HG02678 (cell line): ENCODE results near the gene PTPRM.

Source experiments
- ATAC-seq: cut with Tn5 transposase; IDR thresholded peaks from one replicate; pipeline ENCODE4 v1.9.1; 2021; ENCODE audit warnings: mild to moderate bottlenecking, moderate library complexity; ENCODE audit not compliant: unreplicated experiment

Gene PTPRM

DNA sequence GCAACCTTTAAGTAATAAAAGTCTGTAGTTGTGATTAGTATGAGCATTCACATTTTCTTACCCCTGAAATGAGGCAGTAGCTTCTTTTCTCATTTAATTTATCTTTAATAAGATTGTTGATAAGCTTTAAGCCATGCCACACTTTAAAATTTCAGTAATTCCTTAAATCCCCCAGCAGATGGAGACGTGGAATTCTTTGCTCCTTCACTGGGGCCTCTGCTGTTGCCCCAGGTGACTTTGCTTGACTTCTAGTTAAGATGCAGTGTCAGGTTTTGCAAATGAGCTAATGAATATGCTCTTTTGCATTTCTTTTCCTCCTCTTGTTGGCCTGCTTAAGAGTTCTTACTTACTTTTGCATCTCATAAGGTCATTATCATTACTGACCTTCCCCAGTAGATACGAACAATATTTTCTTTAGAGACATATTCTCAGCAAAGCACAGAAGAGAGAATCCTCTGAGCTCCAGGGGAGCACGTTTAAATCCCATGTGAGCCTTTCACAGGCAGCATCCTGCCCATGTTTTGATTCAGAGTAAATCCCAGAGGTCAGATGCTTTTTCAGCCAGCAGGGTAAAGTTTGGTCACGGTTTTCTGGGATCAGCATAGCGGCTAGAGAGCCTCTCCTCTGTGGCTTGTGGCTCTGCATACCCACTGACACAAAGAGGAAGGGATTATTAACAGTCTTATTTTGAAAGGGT, 222.9 kb downstream of the PTPRM start:
- no peak for ATAC-seq

DNA sequence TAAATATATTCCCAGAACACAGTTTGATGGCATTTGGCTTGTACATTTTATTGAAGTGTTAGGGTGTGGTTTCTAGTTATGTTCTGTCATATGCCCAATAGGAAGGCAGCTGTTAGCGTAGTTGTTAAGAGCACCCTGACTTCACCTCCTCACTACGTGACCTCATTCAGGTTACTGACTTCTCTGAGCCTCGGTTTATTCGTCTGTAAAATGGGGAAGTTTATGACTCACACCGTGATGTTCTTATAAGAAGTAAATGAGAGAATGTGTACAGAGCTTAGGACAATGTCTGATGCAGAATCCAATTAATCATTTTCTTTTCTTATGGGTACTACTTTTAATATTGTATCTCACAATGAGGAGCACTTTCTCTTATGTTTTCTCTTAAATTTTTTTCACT, 226.0 kb downstream of the PTPRM start:
- no peak for ATAC-seq

GRCh38 chr18:7803956-7804469, 236.9 kb downstream of the PTPRM start:
- ATAC-seq: no peak

GRCh38 chr18:7805096-7805495, 238.0 kb downstream of the PTPRM start:
- ATAC-seq: no peak

DNA sequence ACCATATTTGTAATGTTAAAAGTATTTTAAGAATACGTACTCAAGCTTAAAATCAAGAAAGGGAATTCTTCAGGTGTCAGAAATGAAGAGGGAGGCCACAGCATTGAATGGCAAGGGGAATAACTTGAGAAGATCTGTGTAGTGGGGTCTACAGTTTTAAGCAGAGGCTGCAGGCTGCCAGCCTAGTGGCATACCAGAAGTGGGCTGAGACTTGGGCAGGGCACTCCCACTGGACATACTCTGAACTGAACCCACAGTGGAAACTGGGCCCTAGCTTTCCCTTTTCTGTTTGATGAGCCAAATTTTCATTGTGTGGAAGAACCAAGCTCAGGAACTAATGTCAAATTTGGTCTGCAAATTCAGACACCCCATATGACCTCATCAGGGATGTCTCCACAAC, 238.8 kb downstream of the PTPRM start:
- no peak for ATAC-seq

DNA sequence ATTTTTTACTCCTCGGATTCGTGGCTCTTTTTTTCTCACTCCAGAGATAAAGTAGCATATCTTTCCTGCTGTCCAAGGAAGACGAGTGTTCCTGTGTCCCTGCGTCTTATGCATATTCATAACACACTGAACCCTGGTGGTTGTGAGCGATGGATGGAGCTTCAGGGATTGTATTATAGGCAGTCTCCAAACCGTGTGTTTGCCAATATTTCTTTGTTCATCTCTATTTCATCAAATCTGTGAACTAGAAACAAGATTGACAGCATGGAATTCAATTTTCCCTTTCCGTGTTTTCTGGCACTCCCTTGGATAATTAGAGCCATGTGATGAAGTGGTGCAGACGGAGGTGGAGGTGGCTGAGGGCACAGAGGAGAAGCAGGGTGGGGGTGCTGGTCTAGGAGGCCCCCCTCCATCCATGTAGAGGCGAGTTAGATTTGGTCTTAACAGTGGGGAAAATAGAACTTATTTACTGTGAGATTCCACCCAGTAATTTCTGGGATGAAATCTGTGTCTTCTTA, 240.9 kb downstream of the PTPRM start:
- no peak for ATAC-seq

DNA sequence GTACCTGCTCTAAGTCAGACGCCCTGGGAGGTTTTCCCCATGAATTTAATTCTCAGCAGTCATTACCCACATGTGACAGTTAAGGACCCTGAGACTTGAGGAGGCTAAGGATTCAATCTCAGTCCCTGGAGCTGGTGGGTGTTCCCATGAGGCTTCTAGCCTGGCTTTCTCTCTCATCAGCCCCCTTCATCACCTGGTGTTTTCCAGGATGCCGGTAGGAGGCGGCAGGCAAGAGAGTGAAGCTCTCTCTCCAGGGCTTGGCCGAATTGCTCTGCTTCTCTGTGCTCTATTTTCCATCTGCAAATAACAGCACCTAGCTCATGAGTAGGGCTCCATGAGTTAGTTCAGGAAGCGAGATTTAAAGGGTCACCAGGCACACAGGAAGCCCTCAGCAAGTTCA, 241.9 kb downstream of the PTPRM start:
- ATAC-seq: no peak

- no peak for ATAC-seq
Observed at GRCh38 chr18:7809455-7809854, 242.3 kb downstream of the PTPRM start.

DNA sequence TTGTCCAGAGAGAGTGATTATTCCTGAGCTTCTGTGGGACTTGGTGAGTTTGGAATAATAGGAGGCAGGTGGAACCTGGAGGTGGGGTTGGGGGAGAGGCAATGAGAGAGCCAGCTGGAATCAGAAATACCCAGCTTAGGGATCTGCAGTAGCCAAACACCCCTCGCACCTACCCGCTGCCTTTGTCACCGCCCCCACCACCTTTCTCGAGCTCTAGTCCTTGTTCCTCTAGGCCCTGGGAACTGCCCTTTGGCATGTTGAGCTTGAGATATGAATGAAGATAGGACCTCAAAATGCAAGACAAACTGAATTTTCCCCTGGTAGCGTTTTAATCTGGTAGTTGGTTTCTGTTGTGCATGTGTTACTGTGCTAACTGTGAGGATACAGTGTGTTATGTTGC, 242.9 kb downstream of the PTPRM start:
- ATAC-seq: no peak

- no peak for ATAC-seq
Observed at GRCh38 chr18:7812431-7813063, 245.4 kb downstream of the PTPRM start.

- no peak for ATAC-seq
Observed at GRCh38 chr18:7813131-7813530, 246.0 kb downstream of the PTPRM start.

- no peak for ATAC-seq
Observed at GRCh38 chr18:7814754-7815315, 247.7 kb downstream of the PTPRM start.

GRCh38 chr18:7815787-7816186, 248.7 kb downstream of the PTPRM start:
- ATAC-seq: no peak

- ATAC-seq: no peak
Observed at GRCh38 chr18:7817575-7818230, 250.6 kb downstream of the PTPRM start.

GRCh38 chr18:7821784-7822183, 254.7 kb downstream of the PTPRM start:
- ATAC-seq: no peak

DNA sequence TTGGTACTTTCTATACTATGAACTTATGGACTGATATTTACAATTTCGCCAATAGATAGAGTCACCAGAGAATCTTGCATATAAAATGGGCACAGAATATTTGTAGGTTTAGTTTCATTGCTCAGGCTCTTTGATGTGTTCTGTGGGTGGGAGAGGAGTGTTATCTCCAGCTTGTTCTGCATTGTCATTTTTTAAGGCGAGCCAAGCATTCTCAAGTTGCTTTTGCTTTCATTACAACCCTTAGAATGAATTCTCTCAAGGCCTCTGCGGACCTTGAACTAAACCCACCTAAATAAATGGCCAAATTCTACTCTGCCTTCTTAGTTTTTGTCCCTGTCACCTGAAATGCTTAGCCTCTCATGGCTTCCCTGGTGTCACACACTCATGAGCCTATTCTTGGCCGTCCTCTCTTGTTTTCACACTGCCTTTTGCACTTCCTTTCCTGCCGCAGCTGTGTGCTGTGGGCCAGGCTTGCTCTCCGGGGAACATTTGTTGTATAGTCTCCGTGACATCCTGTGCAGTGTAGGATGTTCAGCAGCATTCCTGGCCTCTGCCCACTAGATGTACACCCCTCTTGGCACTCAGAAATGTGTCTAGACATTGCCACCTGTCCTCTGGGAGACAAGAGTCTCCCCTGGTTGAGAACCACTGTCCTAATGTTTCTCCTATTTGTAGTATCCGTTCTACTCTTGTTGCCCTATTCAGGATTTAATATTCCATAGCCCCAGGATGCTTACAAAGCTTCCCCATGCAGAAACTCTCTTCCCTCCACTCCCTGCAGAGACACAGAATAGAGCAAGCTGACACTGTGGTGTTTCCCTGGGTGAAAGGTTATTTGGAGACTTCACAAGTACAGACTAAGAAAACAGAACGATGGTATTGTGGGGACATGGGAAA, 255.6 kb downstream of the PTPRM start:
- no peak for ATAC-seq

DNA sequence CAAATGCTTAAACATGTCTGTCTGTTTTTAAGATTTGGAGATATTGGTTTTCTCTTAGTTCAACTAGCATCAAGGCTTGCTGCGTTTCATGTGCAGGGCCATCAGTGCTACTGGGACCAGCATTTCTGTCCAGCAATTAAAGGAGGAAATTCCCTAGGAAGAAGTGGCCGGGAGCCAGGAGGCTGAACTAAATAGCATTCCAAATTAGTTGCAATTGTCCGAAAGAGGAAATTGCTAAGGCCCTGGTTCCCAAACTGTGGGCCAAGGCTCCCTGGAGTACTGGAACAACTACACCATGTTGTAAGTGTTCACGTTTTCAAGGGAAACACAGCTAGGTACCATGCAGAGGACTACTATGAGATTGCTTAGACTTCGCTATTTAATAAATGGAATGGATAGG, 257.9 kb downstream of the PTPRM start:
- ATAC-seq: no peak

DNA sequence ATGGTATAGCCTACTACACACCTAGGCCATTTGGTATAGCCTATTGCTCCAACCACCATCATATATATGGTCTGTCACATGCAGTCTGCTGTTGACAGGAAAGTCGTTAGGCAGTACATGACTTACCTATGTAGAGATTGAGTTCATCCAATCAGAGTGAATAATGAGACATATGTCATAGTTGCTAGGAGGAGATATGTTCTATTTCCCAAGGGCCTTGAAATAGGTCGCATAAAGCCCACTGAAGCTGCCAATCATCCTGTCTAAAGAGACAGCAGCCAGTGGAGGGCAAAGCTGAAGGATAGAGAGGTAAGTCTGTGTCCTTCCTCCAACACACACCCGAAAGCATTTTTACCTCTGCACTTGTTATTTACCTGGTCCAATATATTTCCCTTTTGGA, 263.4 kb downstream of the PTPRM start:
- ATAC-seq: peak; percentile 55

GRCh38 chr18:7839548-7839947, 272.4 kb downstream of the PTPRM start:
- ATAC-seq: no peak

DNA sequence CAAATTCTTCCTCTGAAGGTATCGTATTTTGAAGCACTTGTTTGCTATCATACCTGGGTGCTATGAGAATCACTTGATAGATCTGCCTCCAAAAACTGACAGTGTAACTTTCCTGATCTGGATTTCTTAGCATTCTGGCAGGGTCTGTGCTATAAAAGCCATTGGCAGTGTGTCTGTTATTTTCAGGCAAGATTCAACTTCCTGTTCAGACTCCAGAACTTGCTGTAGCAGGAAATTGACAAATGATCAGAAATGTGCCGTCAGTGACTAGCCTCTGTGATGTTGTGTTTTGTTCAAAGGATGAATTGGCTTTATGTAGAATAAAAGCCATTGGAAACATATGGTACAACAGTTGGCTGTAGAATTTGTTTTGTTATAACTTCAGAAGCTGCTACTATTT, 273.3 kb downstream of the PTPRM start:
- ATAC-seq: no peak

GRCh38 chr18:7844017-7844416, 276.9 kb downstream of the PTPRM start:
- no peak for ATAC-seq
